AG04450 (cell line): ENCODE results near the gene GDF15. TPM values are rescaled to one million over a fixed set of nuclear protein-coding genes. Genes with fewer than 3 reads are reported as not detected.
"Not testable (repeated sequence)": the region's sequence is repeated elsewhere in the genome, so short reads cannot be mapped to it uniquely, and the experiment has no call there.

Experiments used
- CTCF ChIA-PET: fragments of 300-600, 350-600 bp; formaldehyde crosslinking; extraction: SDS; loops from one replicate; lab custom pipeline; 2022; ENCODE audit warnings: antibody characterized with exemption, inconsistent platforms; lab: Charles Lee
- POLR2A ChIA-PET: fragments of 350-600 bp; formaldehyde crosslinking; extraction: SDS; loops from one replicate; lab custom pipeline; 2021; ENCODE audit warnings: antibody characterized with exemption, inconsistent platforms; lab: Yijun Ruan, JAX
- DNase-seq: peaks from one replicate; pipeline ENCODE4 v3.0.0-alpha.2; 2011; ENCODE audit warnings: low read depth, low spot score
- H3K27ac ChIP-seq: one replicate; pipeline ENCODE4 v1.5.1; 2012; ENCODE audit warnings: low read depth, low read length, control low read depth
- H3K27me3 ChIP-seq: one replicate; pipeline ENCODE4 v1.6.0; 2012; ENCODE audit warnings: low read length; ENCODE audit not compliant: control insufficient read depth, insufficient read depth
- H3K4me3 ChIP-seq: 2 replicates; pipeline ENCODE4 v1.5.1; 2011; ENCODE audit warnings: mild to moderate bottlenecking, low read depth, low read length, control low read depth
- H3K9me3 ChIP-seq: 2 replicates; pipeline ENCODE4 v1.5.1; 2012; ENCODE audit warnings: low read length; ENCODE audit not compliant: control insufficient read depth, insufficient read depth
- polyA plus RNA-seq: library from polyadenylated mRNA; depleted of rRNA; stranded (reverse); fragments of >200 nt; gene quantifications from 2 replicates; pipeline ENCODE4 v1.2.3, GENCODE V29; 2011
- TF ChIP-seq, protein P1 (sequence below): IDR thresholded peaks from 2 replicates; pipeline ENCODE4 v1.5.1; 2011; ENCODE audit warnings: low read depth, low read length, control low read depth, inconsistent platforms

The GDF15 gene
- polyA plus RNA-seq, 1 experiment, result 25.0 TPM

DNA sequence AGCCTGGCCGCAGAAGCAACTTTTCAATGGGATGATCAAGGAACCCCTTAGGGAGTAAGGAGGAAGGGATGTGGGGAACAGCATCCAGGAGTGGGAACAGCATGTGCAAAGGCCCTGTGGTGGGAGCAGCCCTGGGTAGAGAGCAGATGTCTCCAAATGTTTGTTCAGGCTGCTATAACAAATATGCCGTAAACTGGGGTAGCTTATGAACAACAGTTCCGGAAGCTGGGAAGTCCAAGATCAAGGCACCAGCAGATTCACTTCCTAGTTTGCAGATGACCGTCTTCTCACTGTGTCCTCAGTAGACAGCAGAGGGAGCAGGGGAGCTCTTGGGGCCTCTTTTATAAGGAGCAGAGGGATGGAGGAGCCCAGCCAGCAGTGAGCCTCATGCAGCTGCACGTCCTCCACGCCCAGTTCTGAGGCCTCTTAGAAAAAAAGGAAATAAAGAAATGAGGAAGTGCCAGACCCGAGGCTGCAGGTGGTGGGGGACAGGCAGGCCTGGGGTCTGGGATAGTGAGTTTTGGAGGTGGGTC is 15.7 kb downstream of the GDF15 start:
- Histone ChIP-seq H3K27ac (no peak overlapping the region), H3K9me3 (no peaks in the 10 kb centered on the region), H3K27me3 (no peaks in the 10 kb centered on the region), H3K4me3 (no peak overlapping the region)
- ChIA-PET CTCF (interaction anchor here (0.6 to 1.7 kb wide), 10 partner anchors 9 to 209 kb away, joined by 3 to 7 read pairs (median 4); no protein-coding TSS in a partner anchor), POLR2A (interaction anchor here (0.8 to 1.2 kb wide), 3 partner anchors 15 to 21 kb away, joined by 3 to 7 read pairs (median 3); partner anchors contain the start of gene GDF15)
- no peak for DNase-seq
- TF ChIP-seq, protein P1, sequence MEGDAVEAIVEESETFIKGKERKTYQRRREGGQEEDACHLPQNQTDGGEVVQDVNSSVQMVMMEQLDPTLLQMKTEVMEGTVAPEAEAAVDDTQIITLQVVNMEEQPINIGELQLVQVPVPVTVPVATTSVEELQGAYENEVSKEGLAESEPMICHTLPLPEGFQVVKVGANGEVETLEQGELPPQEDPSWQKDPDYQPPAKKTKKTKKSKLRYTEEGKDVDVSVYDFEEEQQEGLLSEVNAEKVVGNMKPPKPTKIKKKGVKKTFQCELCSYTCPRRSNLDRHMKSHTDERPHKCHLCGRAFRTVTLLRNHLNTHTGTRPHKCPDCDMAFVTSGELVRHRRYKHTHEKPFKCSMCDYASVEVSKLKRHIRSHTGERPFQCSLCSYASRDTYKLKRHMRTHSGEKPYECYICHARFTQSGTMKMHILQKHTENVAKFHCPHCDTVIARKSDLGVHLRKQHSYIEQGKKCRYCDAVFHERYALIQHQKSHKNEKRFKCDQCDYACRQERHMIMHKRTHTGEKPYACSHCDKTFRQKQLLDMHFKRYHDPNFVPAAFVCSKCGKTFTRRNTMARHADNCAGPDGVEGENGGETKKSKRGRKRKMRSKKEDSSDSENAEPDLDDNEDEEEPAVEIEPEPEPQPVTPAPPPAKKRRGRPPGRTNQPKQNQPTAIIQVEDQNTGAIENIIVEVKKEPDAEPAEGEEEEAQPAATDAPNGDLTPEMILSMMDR, result peak; percentile 62

DNA sequence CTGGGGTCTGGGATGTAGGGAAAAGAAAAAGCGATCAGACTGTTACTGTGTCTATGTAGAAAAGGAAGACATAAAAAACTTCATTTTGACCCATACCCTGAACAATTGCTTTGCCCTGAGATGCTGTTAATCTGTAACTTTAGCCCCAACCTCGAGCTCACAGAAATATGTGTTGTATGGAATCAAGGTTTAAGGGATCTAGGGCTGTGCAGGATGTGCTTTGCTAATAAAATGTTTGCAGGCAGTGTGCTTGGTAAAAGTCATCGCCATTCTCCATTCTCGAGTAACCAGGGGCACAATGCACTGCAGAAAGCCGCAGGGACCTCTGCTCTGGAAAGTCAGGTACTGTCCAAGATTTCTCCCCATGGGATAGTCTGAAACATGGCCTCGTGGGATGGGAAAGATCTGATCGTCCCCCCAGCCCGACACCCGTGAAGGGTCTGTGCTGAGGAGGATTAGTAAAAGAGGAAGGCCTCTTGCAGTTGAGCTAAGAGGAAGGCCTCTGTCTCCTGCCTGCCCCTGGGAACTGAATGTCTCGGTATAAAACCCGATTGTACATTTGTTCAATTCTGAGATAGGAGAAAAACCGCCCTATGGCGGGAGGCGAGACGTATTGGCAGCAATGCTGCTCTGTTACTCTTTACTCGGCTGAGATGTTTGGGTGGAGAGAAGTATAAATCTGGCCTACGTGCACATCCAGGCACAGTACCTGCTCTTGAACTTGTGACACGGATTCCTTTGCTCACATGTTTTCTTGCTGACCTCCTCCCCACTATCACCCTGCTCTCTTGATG is 16.7 kb downstream of the GDF15 start:
- H3K4me3 ChIP-seq, H3K9me3 ChIP-seq, DNase-seq, H3K27me3 ChIP-seq, H3K27ac ChIP-seq: not testable (repeated sequence)
- ChIA-PET CTCF (interaction anchor here (0.8 to 1.7 kb wide), 4 partner anchors 8 to 123 kb away, joined by 5 to 7 read pairs (median 6); no protein-coding TSS in a partner anchor), POLR2A (interaction anchor here (1.2 to 1.4 kb wide), 2 partner anchors 15 to 17 kb away, joined by 3 to 7 read pairs; partner anchors contain the start of gene GDF15)

DNA sequence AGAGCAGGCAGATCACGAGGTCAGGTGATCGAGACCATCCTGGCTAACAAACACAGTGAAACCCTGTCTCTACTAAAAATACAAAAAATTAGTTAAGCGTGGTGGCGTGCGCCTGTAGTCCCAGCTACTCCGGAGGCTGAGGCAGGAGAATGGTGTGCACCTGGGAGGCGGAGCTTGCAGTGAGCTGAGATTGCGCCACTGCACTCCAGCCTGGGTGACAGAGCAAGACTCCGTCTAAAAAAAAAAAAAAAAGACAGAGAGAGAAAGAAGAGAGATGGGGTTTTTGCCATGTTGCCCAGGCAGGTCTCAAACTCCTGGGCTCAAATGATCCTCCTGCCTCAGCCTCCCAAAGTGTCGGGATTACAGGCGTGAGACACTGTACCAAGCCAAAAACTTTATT is 19.8 kb downstream of the GDF15 start:
- CTCF ChIA-PET, result interaction anchor here (1.2 kb wide), 1 partner anchor 67 kb away, joined by 3 read pairs; no protein-coding TSS in a partner anchor
- H3K4me3 ChIP-seq, H3K27me3 ChIP-seq, DNase-seq, POLR2A ChIA-PET, H3K9me3 ChIP-seq, H3K27ac ChIP-seq: not testable (repeated sequence)

DNA sequence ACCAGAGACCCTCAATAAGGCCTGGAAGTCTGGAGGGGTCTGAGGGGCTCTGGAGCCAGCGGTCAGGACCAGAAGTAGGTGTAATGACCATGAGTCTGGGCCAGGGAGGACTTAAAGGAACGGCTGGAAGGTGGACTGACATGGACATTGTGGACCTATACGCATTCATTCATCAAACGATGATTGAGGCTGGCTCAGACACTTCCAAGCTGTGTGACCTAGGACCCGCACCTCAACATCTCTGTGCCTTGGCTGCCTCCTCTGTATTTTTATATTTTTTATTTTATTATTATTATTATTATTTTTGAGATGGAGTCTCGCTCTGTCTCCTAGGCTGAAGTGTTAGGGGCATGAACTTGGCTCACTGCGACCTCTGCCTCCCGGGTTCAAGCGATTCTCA is 20.8 kb downstream of the GDF15 start:
- POLR2A ChIA-PET, result no interaction called here
- Histone ChIP-seq H3K27me3 (no peaks in the 10 kb centered on the region), H3K9me3 (no peaks in the 10 kb centered on the region), H3K27ac (no peak overlapping the region), H3K4me3 (no peak overlapping the region)
- CTCF ChIA-PET, result interaction anchor here (0.8 to 1.1 kb wide), 2 partner anchors 78 to 127 kb away, joined by 3 read pairs; no protein-coding TSS in a partner anchor
- no peak for DNase-seq
- TF ChIP-seq, protein P1, result no peak; the same call in 1 of the 2 replicates

DNA sequence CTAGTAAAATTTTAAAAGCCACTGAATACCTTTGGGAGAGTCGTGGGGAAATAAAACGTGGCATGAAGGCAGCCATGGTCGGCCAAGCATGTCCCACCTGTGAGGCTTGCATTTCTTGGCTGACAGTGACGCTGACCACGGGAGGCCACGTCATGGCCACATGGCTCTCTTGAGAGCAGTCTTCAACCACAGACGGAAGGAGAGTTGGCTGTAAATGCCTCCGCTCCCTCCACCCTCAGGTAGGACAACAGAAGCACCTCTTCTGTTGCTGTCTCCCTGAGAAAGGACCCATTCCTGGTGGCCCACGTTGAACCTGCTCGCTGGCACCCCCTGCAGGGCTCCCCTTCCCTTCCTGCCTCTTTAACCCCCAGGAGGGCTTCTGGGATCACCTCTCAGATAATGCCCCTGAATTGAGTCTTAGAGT is 22.1 kb downstream of the GDF15 start:
- no peak for DNase-seq
- POLR2A ChIA-PET, result no interaction called here
- no peak overlapping the region for H3K27ac ChIP-seq
- no peak overlapping the region for H3K4me3 ChIP-seq
- H3K27me3 ChIP-seq, result no peaks in the 10 kb centered on the region
- TF ChIP-seq, protein P1, result peak; percentile 44
- CTCF ChIA-PET, result no interaction called here
- no peaks in the 10 kb centered on the region for H3K9me3 ChIP-seq
